HEK293T (cell line): ENCODE measurements around the gene PAPPA2.

ENCODE experiments used
- ARNT ChIP-seq: fragments of 450-650 bp; IDR thresholded peaks from 2 replicates; pipeline ENCODE4 v1.6.1; 2017; ENCODE audit warnings: mild to moderate bottlenecking
- BHLHE40 ChIP-seq: fragments of 450-650 bp; IDR thresholded peaks from 2 replicates; pipeline ENCODE4 v1.6.1; 2016; ENCODE audit warnings: mild to moderate bottlenecking, moderate library complexity, borderline replicate concordance
- ELF4 ChIP-seq: fragments of 450-650 bp; IDR thresholded peaks from 2 replicates; pipeline ENCODE4 v1.6.1; 2017; ENCODE audit warnings: antibody characterized with exemption
- FOXK2 ChIP-seq: fragments of 450-650 bp; IDR thresholded peaks from 2 replicates; pipeline ENCODE4 v1.6.1; 2016; ENCODE audit warnings: mild to moderate bottlenecking
- FOXM1 ChIP-seq: fragments of 450-650 bp; IDR thresholded peaks from 2 replicates; pipeline ENCODE4 v1.6.1; 2017; ENCODE audit warnings: mild to moderate bottlenecking, borderline replicate concordance
- HDGF ChIP-seq: fragments of 450-650 bp; IDR thresholded peaks from 2 replicates; pipeline ENCODE4 v1.6.1; 2017; ENCODE audit warnings: antibody characterized with exemption, borderline replicate concordance
- L3MBTL2 ChIP-seq: fragments of 450-650 bp; conservative IDR thresholded peaks from 2 replicates; pipeline ENCODE4 v1.6.1; 2016; ENCODE audit warnings: mild to moderate bottlenecking
- LEF1 ChIP-seq: fragments of 450-650 bp; IDR thresholded peaks from 2 replicates; pipeline ENCODE4 v1.6.1; 2017; ENCODE audit warnings: mild to moderate bottlenecking, borderline replicate concordance
- NFRKB ChIP-seq: fragments of 450-650 bp; IDR thresholded peaks from 2 replicates; pipeline ENCODE4 v1.6.1; 2016; ENCODE audit warnings: mild to moderate bottlenecking, moderate library complexity
- PKNOX1 ChIP-seq: fragments of 450-650 bp; IDR thresholded peaks from 2 replicates; pipeline ENCODE4 v1.6.1; 2016
- SP1 ChIP-seq: fragments of 450-650 bp; IDR thresholded peaks from 2 replicates; pipeline ENCODE4 v1.6.1; 2017
- SUZ12 ChIP-seq: fragments of 450-650 bp; IDR thresholded peaks from 2 replicates; pipeline ENCODE4 v1.6.1; 2016; ENCODE audit warnings: mild to moderate bottlenecking
- TARDBP ChIP-seq: fragments of 450-650 bp; IDR thresholded peaks from 2 replicates; pipeline ENCODE4 v1.6.1; 2016
- ZNF384 ChIP-seq: fragments of 450-650 bp; IDR thresholded peaks from 2 replicates; pipeline ENCODE4 v1.6.1; 2016

GRCh38 chr1:176864211-176864610, 401.2 kb downstream of the PAPPA2 start:
- TF ChIP-seq SUZ12, result no peak
- TF ChIP-seq BHLHE40, result no peak
- TF ChIP-seq L3MBTL2, result no peak
- TF ChIP-seq FOXM1, result no peak
- no peak for TF ChIP-seq TARDBP
- no peak for TF ChIP-seq ELF4
- TF ChIP-seq FOXK2, result no peak
- TF ChIP-seq SP1, result no peak
- TF ChIP-seq ZNF384, result no peak
- no peak for TF ChIP-seq HDGF
- TF ChIP-seq LEF1, result no peak
- no peak for TF ChIP-seq ARNT
- TF ChIP-seq PKNOX1, result no peak
- no peak for TF ChIP-seq NFRKB
